ENCODE data around the gene C1GALT1C1.
"Not testable (repeated sequence)": the region's sequence is repeated elsewhere in the genome, so short reads cannot be mapped to it uniquely, and the experiment has no call there.

Gene C1GALT1C1

GRCh38 chrX:120668357-120668756 lies 38.5 kb upstream of the C1GALT1C1 start:
- Histone ChIP-seq H3K4me3 (ENCODE audit: low read length) (no peak overlapping the region), H4K5ac (ENCODE audit: low read length) (no peak overlapping the region), H3K56ac (ENCODE audit: low read length) (no peak overlapping the region), H4K8ac (ENCODE audit: low read depth, low read length) (no peak overlapping the region), H3K9ac (ENCODE audit: low read length) (no peak overlapping the region), H3K79me1 (ENCODE audit: low read length) (no peaks in the 10 kb centered on the region), H2BK15ac (replicated peaks; ENCODE audit: low read depth) (no peak overlapping the region), H3K27ac (ENCODE audit: low read depth, low read length) (no peak overlapping the region), H3K4me2 (ENCODE audit: low read length) (no peak overlapping the region), H3K27me3 (ENCODE audit: insufficient read depth, low read length, poor library complexity) (no peaks in the 10 kb centered on the region), H2BK120ac (ENCODE audit: low read depth, low read length) (no peak overlapping the region), H2AK5ac (ENCODE audit: low read length) (no peak overlapping the region), H3K4me1 (ENCODE audit: control insufficient read depth, low read depth, low read length) (no peaks in the 10 kb centered on the region), H3K79me2 (ENCODE audit: control insufficient read depth, insufficient read depth, low read length) (no peaks in the 10 kb centered on the region), H3K23ac (ENCODE audit: low read length) (no peak overlapping the region), H2BK5ac (ENCODE audit: low read length) (no peak overlapping the region), H3K18ac (ENCODE audit: low read length) (no peak overlapping the region), H3K4ac (ENCODE audit: low read depth, low read length) (no peak overlapping the region), H3K36me3 (ENCODE audit: control insufficient read depth, insufficient read depth, low read length) (no peaks in the 10 kb centered on the region)
- DNase-seq, result no peak

GRCh38 chrX:120664535-120664934 lies 34.7 kb upstream of the C1GALT1C1 start:
- no CpG with 5 or more reads among the region's 4 CpGs for WGBS (ENCODE audit: extremely low coverage, insufficient coverage, low lambda C conversion rate)
- H3K4me3 ChIP-seq (ENCODE audit: low read length); H2BK5ac ChIP-seq (ENCODE audit: low read length); H3K79me2 ChIP-seq (ENCODE audit: control insufficient read depth, insufficient read depth, low read length); H3K56ac ChIP-seq (ENCODE audit: low read length); DNase-seq; H2BK15ac ChIP-seq (replicated peaks; ENCODE audit: low read depth); H3K4me1 ChIP-seq (ENCODE audit: control insufficient read depth, low read depth, low read length); H3K23ac ChIP-seq (ENCODE audit: low read length); H3K9ac ChIP-seq (ENCODE audit: low read length); H2AK5ac ChIP-seq (ENCODE audit: low read length); H3K79me1 ChIP-seq (ENCODE audit: low read length); H3K18ac ChIP-seq (ENCODE audit: low read length); H2BK120ac ChIP-seq (ENCODE audit: low read depth, low read length); H4K8ac ChIP-seq (ENCODE audit: low read depth, low read length); H4K5ac ChIP-seq (ENCODE audit: low read length); H3K4me2 ChIP-seq (ENCODE audit: low read length); H3K4ac ChIP-seq (ENCODE audit: low read depth, low read length); H3K27ac ChIP-seq (ENCODE audit: low read depth, low read length); H3K36me3 ChIP-seq (ENCODE audit: control insufficient read depth, insufficient read depth, low read length); H3K27me3 ChIP-seq (ENCODE audit: insufficient read depth, low read length, poor library complexity): not testable (repeated sequence)

- H2BK120ac ChIP-seq (ENCODE audit: low read depth, low read length), result no peak overlapping the region
- no peak overlapping the region for H3K4me3 ChIP-seq (ENCODE audit: low read length)
- H2BK15ac ChIP-seq (replicated peaks; ENCODE audit: low read depth), result no peak overlapping the region
- DNase-seq, result peak; percentile 11
- no peaks in the 10 kb centered on the region for H3K79me1 ChIP-seq (ENCODE audit: low read length)
- no peak overlapping the region for H4K5ac ChIP-seq (ENCODE audit: low read length)
- no peak overlapping the region for H2AK5ac ChIP-seq (ENCODE audit: low read length)
- H3K4ac ChIP-seq (ENCODE audit: low read depth, low read length), result no peak overlapping the region
- H3K79me2 ChIP-seq (ENCODE audit: control insufficient read depth, insufficient read depth, low read length), result no peaks in the 10 kb centered on the region
- no peak overlapping the region for H3K56ac ChIP-seq (ENCODE audit: low read length)
- H3K4me1 ChIP-seq (ENCODE audit: control insufficient read depth, low read depth, low read length), result no peaks in the 10 kb centered on the region
- no peak overlapping the region for H3K9ac ChIP-seq (ENCODE audit: low read length)
- no peak overlapping the region for H3K4me2 ChIP-seq (ENCODE audit: low read length)
- no peaks in the 10 kb centered on the region for H3K27me3 ChIP-seq (ENCODE audit: insufficient read depth, low read length, poor library complexity)
- no peaks in the 10 kb centered on the region for H3K36me3 ChIP-seq (ENCODE audit: control insufficient read depth, insufficient read depth, low read length)
- no peak overlapping the region for H3K27ac ChIP-seq (ENCODE audit: low read depth, low read length)
- H4K8ac ChIP-seq (ENCODE audit: low read depth, low read length), result no peak overlapping the region
- H3K23ac ChIP-seq (ENCODE audit: low read length), result no peak overlapping the region
- H2BK5ac ChIP-seq (ENCODE audit: low read length), result no peak overlapping the region
- WGBS (ENCODE audit: extremely low coverage, insufficient coverage, low lambda C conversion rate), result no CpG with 5 or more reads among the region's 1 CpG
- no peak overlapping the region for H3K18ac ChIP-seq (ENCODE audit: low read length)
These were observed 34.2 kb upstream of the C1GALT1C1 start for GRCh38 chrX:120664081-120664480.

- H3K4ac ChIP-seq (ENCODE audit: low read depth, low read length), result no peak overlapping the region
- H3K4me1 ChIP-seq (ENCODE audit: control insufficient read depth, low read depth, low read length), result no peaks in the 10 kb centered on the region
- no peak overlapping the region for H3K56ac ChIP-seq (ENCODE audit: low read length)
- DNase-seq, result peak; percentile 0
- H3K36me3 ChIP-seq (ENCODE audit: control insufficient read depth, insufficient read depth, low read length), result no peaks in the 10 kb centered on the region
- no peak overlapping the region for H2BK15ac ChIP-seq (replicated peaks; ENCODE audit: low read depth)
- no peak overlapping the region for H2BK5ac ChIP-seq (ENCODE audit: low read length)
- H3K27me3 ChIP-seq (ENCODE audit: insufficient read depth, low read length, poor library complexity), result no peaks in the 10 kb centered on the region
- H3K79me1 ChIP-seq (ENCODE audit: low read length), result no peaks in the 10 kb centered on the region
- no peak overlapping the region for H3K23ac ChIP-seq (ENCODE audit: low read length)
- H3K4me3 ChIP-seq (ENCODE audit: low read length), result no peak overlapping the region
- no CpG with 5 or more reads among the region's 5 CpGs for WGBS (ENCODE audit: extremely low coverage, insufficient coverage, low lambda C conversion rate)
- H2AK5ac ChIP-seq (ENCODE audit: low read length), result no peak overlapping the region
- no peak overlapping the region for H2BK120ac ChIP-seq (ENCODE audit: low read depth, low read length)
- no peaks in the 10 kb centered on the region for H3K79me2 ChIP-seq (ENCODE audit: control insufficient read depth, insufficient read depth, low read length)
- H3K18ac ChIP-seq (ENCODE audit: low read length), result no peak overlapping the region
- no peak overlapping the region for H3K9ac ChIP-seq (ENCODE audit: low read length)
- H4K8ac ChIP-seq (ENCODE audit: low read depth, low read length), result no peak overlapping the region
- H3K27ac ChIP-seq (ENCODE audit: low read depth, low read length), result no peak overlapping the region
- H3K4me2 ChIP-seq (ENCODE audit: low read length), result no peak overlapping the region
- no peak overlapping the region for H4K5ac ChIP-seq (ENCODE audit: low read length)
These were observed 32.8 kb upstream of the C1GALT1C1 start for GRCh38 chrX:120662662-120663061.

GRCh38 chrX:120660637-120661036 lies 30.8 kb upstream of the C1GALT1C1 start:
- Histone ChIP-seq H2AK5ac (ENCODE audit: low read length) (no peak overlapping the region), H3K9ac (ENCODE audit: low read length) (no peak overlapping the region)
- DNase-seq, result no peak

GRCh38 chrX:120653000-120653399 lies 23.1 kb upstream of the C1GALT1C1 start:
- Histone ChIP-seq H4K8ac (ENCODE audit: low read depth, low read length) (no peak overlapping the region), H3K79me2 (ENCODE audit: control insufficient read depth, insufficient read depth, low read length) (no peaks in the 10 kb centered on the region), H2BK120ac (ENCODE audit: low read depth, low read length) (no peak overlapping the region), H3K79me1 (ENCODE audit: low read length) (no peaks in the 10 kb centered on the region), H2AK5ac (ENCODE audit: low read length) (no peak overlapping the region), H3K4me1 (ENCODE audit: control insufficient read depth, low read depth, low read length) (no peaks in the 10 kb centered on the region), H4K5ac (ENCODE audit: low read length) (no peak overlapping the region), H3K23ac (ENCODE audit: low read length) (no peak overlapping the region), H3K36me3 (ENCODE audit: control insufficient read depth, insufficient read depth, low read length) (no peaks in the 10 kb centered on the region), H3K18ac (ENCODE audit: low read length) (no peak overlapping the region), H3K9ac (ENCODE audit: low read length) (no peak overlapping the region), H3K27me3 (ENCODE audit: insufficient read depth, low read length, poor library complexity) (no peaks in the 10 kb centered on the region), H3K4me2 (ENCODE audit: low read length) (no peak overlapping the region), H3K4ac (ENCODE audit: low read depth, low read length) (no peak overlapping the region), H2BK15ac (replicated peaks; ENCODE audit: low read depth) (no peak overlapping the region), H3K56ac (ENCODE audit: low read length) (no peak overlapping the region), H3K27ac (ENCODE audit: low read depth, low read length) (no peak overlapping the region), H3K4me3 (ENCODE audit: low read length) (no peak overlapping the region), H2BK5ac (ENCODE audit: low read length) (no peak overlapping the region)
- DNase-seq, result peak; percentile 20
- no CpG with 5 or more reads among the region's 3 CpGs for WGBS (ENCODE audit: extremely low coverage, insufficient coverage, low lambda C conversion rate)

More at GRCh38 chrX:120660637-120661036, 30.8 kb upstream of the C1GALT1C1 start:
- H4K8ac ChIP-seq (ENCODE audit: low read depth, low read length), result no peak overlapping the region
- no peak overlapping the region for H3K23ac ChIP-seq (ENCODE audit: low read length)
- H3K79me1 ChIP-seq (ENCODE audit: low read length), result no peaks in the 10 kb centered on the region
- H3K36me3 ChIP-seq (ENCODE audit: control insufficient read depth, insufficient read depth, low read length), result no peaks in the 10 kb centered on the region
- no peak overlapping the region for H3K4ac ChIP-seq (ENCODE audit: low read depth, low read length)
- no peak overlapping the region for H2BK120ac ChIP-seq (ENCODE audit: low read depth, low read length)
- H3K56ac ChIP-seq (ENCODE audit: low read length), result no peak overlapping the region
- H2BK5ac ChIP-seq (ENCODE audit: low read length), result no peak overlapping the region
- H2BK15ac ChIP-seq (replicated peaks; ENCODE audit: low read depth), result no peak overlapping the region
- H3K79me2 ChIP-seq (ENCODE audit: control insufficient read depth, insufficient read depth, low read length), result no peaks in the 10 kb centered on the region
- no peak overlapping the region for H4K5ac ChIP-seq (ENCODE audit: low read length)
- H3K4me1 ChIP-seq (ENCODE audit: control insufficient read depth, low read depth, low read length), result no peaks in the 10 kb centered on the region
- no peaks in the 10 kb centered on the region for H3K27me3 ChIP-seq (ENCODE audit: insufficient read depth, low read length, poor library complexity)
- H3K27ac ChIP-seq (ENCODE audit: low read depth, low read length), result no peak overlapping the region
- WGBS (ENCODE audit: extremely low coverage, insufficient coverage, low lambda C conversion rate), result no CpG with 5 or more reads among the region's 6 CpGs
- no peak overlapping the region for H3K4me3 ChIP-seq (ENCODE audit: low read length)
- H3K4me2 ChIP-seq (ENCODE audit: low read length), result no peak overlapping the region
- no peak overlapping the region for H3K18ac ChIP-seq (ENCODE audit: low read length)
